Neuronal stem cell (in vitro differentiated cells): Measurements from ENCODE around the gene PTPN5.

Experiments
- DNase-seq: peaks from one replicate; pipeline ENCODE4 v3.0.0-alpha.2; 2013; ENCODE audit warnings: low spot score
- H2AFZ ChIP-seq: one replicate; pipeline ENCODE4 v1.6.1; 2013; ENCODE audit warnings: mild to moderate bottlenecking, low read length, inconsistent platforms
- H2AK5ac ChIP-seq: 2 replicates; pipeline ENCODE4 v1.6.1; 2013; ENCODE audit warnings: low read depth, mild to moderate bottlenecking, inconsistent platforms, low read length, moderate library complexity, mixed read lengths
- H2BK120ac ChIP-seq: 2 replicates; pipeline ENCODE4 v1.6.1; 2013; ENCODE audit warnings: low read depth, mild to moderate bottlenecking, inconsistent platforms, low read length, moderate library complexity, mixed read lengths
- H2BK12ac ChIP-seq: one replicate; pipeline ENCODE4 v1.6.1; 2013; ENCODE audit warnings: low read length, inconsistent platforms
- H2BK15ac ChIP-seq: 2 replicates; pipeline ENCODE4 v1.6.1; 2013; ENCODE audit warnings: mild to moderate bottlenecking, low read length, inconsistent platforms, mixed read lengths
- H2BK5ac ChIP-seq: one replicate; pipeline ENCODE4 v1.6.1; 2013; ENCODE audit warnings: inconsistent platforms, mild to moderate bottlenecking, low read length, moderate library complexity
- H3K14ac ChIP-seq: one replicate; pipeline ENCODE4 v1.6.1; 2013; ENCODE audit warnings: low read length, inconsistent platforms
- H3K18ac ChIP-seq: 2 replicates; pipeline ENCODE4 v1.6.1; 2013; ENCODE audit warnings: low read length, inconsistent platforms
- H3K23ac ChIP-seq: 2 replicates; pipeline ENCODE4 v1.6.1; 2013; ENCODE audit warnings: low read depth, mild to moderate bottlenecking, mixed read lengths, low read length, inconsistent platforms; ENCODE audit not compliant: poor library complexity
- H3K27ac ChIP-seq: replicated peaks from 3 replicates; pipeline ENCODE4 v1.5.1; 2013; ENCODE audit warnings: low read length, inconsistent platforms
- H3K27me3 ChIP-seq, 3 experiments: 2 replicates each; pipeline ENCODE4 v1.6.1; 2013; ENCODE audit warnings: low read length in 3 of 3, mild to moderate bottlenecking in 2 of 3, inconsistent platforms in 1 of 3, low read depth in 1 of 3, mixed read lengths in 1 of 3, moderate library complexity in 1 of 3; ENCODE audit not compliant: control insufficient read depth in 3 of 3, insufficient read depth in 3 of 3
- H3K36me3 ChIP-seq, 2 donors: replicated peaks in 1 of 2; 2 replicates each; pipeline ENCODE4 v1.6.1; 2013; ENCODE audit warnings: low read length in 2 of 2; ENCODE audit not compliant: control insufficient read depth in 2 of 2, insufficient read depth in 2 of 2
- H3K4ac ChIP-seq: 2 replicates; pipeline ENCODE4 v1.6.1; 2013; ENCODE audit warnings: inconsistent platforms, mild to moderate bottlenecking, low read length, moderate library complexity
- H3K4me1 ChIP-seq, 2 donors: 1 replicate in 1 of 2; 2 replicates in 1 of 2; pipeline ENCODE4 v1.6.1; 2013; ENCODE audit warnings: low read length in 2 of 2, low read depth in 1 of 2; ENCODE audit not compliant: control insufficient read depth in 2 of 2, insufficient read depth in 1 of 2
- H3K4me2 ChIP-seq: one replicate; pipeline ENCODE4 v1.6.1; 2013; ENCODE audit warnings: mild to moderate bottlenecking, low read length, inconsistent platforms; ENCODE audit not compliant: insufficient read depth, poor library complexity, severe bottlenecking
- H3K4me3 ChIP-seq, 2 donors: 2 replicates each; pipeline ENCODE4 v1.5.1; 2013; ENCODE audit warnings: low read length in 2 of 2, mild to moderate bottlenecking in 2 of 2, inconsistent platforms in 1 of 2, moderate library complexity in 1 of 2
- H3K79me1 ChIP-seq: one replicate; pipeline ENCODE4 v1.6.1; 2013; ENCODE audit warnings: low read depth, mild to moderate bottlenecking, inconsistent platforms, low read length, moderate library complexity
- H3K9ac ChIP-seq: one replicate; pipeline ENCODE4 v1.6.1; 2013; ENCODE audit warnings: mild to moderate bottlenecking, low read depth, low read length, inconsistent platforms; ENCODE audit not compliant: poor library complexity
- H3K9me3 ChIP-seq, 2 donors: replicated peaks in 1 of 2; 2 replicates each; pipeline versions ENCODE3 to v1.6.1; 2013; ENCODE audit warnings: low read length in 2 of 2, mild to moderate bottlenecking in 2 of 2, inconsistent platforms in 1 of 2, low read depth in 1 of 2, mixed read lengths in 1 of 2, moderate library complexity in 1 of 2; ENCODE audit not compliant: control insufficient read depth in 2 of 2, insufficient read depth in 1 of 2
- H4K8ac ChIP-seq: one replicate; pipeline ENCODE4 v1.6.1; 2013; ENCODE audit warnings: low read depth, mild to moderate bottlenecking, inconsistent platforms, low read length, moderate library complexity
- H4K91ac ChIP-seq: one replicate; pipeline ENCODE4 v1.6.1; 2013; ENCODE audit warnings: low read length, low read depth, mild to moderate bottlenecking, inconsistent platforms; ENCODE audit not compliant: poor library complexity
- WGBS, 2 donors: extraction: QIAGEN DNeasy Blood & Tissue Kit; methylation state at CpG; one replicate each; pipeline ENCODE4 v1.1.7; 2013; ENCODE audit warnings: missing lambda C conversion rate in 2 of 2, mixed read lengths in 1 of 2; ENCODE audit not compliant: insufficient read length in 2 of 2, insufficient replicate concordance in 1 of 2; ENCODE audit errors: extremely low coverage in 2 of 2; 5-methylcytosine and 5-hydroxymethylcytosine counted together

The PTPN5 gene

DNA sequence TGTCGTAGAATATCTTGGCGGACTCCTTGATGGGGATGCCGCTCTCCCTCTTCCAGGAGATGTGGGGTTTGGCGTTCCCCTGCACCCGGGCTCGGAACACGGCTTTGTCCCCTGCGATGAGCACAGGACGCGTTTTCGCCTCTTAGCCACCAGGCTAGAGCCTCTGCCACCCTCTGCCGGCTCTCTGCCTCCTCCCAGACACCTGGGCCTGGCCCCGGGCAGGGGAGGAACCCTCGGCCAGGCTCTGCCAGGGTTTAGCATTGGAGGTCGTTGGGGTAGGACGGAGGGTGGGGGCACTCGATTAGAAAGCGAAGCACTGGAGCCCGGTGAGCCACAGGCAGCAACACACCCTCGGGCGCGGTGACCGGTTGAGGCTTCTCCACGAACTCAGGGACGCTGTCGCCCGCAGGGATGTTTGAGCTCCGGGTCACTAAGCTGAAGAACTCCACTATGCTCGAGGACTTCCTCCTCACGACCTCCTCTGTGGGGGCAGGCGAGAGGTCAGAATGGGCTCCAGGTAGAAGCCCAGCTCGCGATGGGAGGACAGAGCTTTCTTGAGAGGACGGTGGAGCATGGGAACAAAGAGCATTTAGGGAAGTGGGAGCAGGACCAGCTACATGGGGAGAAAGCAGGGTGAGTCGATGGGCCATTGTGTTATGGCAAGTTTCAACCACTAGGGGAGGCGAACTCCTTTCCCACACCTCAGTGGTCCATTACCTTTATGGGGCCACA lies 69.9 kb downstream of the PTPN5 start:
- H3K18ac ChIP-seq = peak overlapping the region; percentile 50
- H3K14ac ChIP-seq = no peak overlapping the region
- no peak overlapping the region for H2AK5ac ChIP-seq
- H2BK15ac ChIP-seq = peak overlapping the region; percentile 35
- H3K4me1 ChIP-seq = peaks cover 4 to 14% of the 10 kb centered on the region in 2 donors
- H4K8ac ChIP-seq = no peak overlapping the region
- peak overlapping the region; percentile 84 for H3K4me2 ChIP-seq
- H2BK12ac ChIP-seq = peak overlapping the region; percentile 77
- H3K27me3 ChIP-seq = peaks cover 0 to 63% (median 0%) of the 10 kb centered on the region in 3 experiments
- no peak overlapping the region for H4K91ac ChIP-seq
- no peak overlapping the region for H3K4ac ChIP-seq
- H2BK5ac ChIP-seq = no peak overlapping the region
- peak overlapping the region; percentile 50 to 81 for H3K4me3 ChIP-seq
- H3K36me3 ChIP-seq = no peaks in the 10 kb centered on the region
- H3K9me3 ChIP-seq = no peaks in the 10 kb centered on the region
- H3K23ac ChIP-seq = no peak overlapping the region
- peak; percentile 66 for DNase-seq
- H2AFZ ChIP-seq = peak overlapping the region; percentile 98
- no peak overlapping the region for H3K27ac ChIP-seq
- H3K79me1 ChIP-seq = no peaks in the 10 kb centered on the region
- H3K9ac ChIP-seq = peak overlapping the region; percentile 81
- WGBS, 2 donors = no CpG with 5 or more reads among the region's 36 CpGs
- no peak overlapping the region for H2BK120ac ChIP-seq

DNA sequence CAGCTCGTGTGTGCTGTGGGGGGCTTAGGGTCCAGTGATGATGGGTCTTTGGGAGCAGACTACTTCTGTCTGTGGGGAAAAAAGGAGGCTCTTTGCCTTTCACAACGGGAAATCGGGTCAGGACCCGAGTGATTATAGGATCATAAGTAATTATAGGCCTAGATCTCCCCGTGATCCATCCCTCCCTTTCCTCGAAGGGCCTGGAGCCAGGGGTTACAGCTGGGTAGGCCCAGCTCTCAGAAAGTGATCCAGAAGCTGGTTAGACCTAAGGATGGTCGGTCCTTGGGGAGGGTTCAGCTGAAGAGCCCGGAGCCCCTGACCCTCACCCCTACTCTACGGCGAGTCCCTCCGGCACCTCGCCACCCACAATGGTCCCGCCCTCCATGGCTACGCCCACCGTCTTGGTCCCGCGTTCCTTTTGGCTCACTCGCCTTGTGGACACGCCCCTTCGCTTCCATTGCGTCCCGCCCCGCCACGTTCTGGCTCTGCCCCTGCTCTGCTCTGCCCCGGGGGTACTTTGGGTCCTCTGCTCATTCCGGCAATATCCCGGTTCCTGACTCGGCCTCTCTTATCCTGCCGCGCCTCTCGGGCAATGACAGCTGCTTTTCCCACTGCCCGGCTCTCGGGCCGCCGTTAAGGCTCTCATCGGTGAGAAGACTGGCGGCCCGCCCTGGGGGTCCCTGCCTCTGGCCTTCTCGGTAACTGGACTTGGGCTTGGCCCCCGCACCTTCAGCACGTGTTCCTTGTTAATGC lies 70.6 kb downstream of the PTPN5 start:
- Histone ChIP-seq H3K4me2 (peak overlapping the region; percentile 84), H3K9ac (peak overlapping the region; percentile 81), H2AFZ (peak overlapping the region; percentile 98), H3K18ac (peak overlapping the region; percentile 50), H2AK5ac (no peak overlapping the region), H3K27ac (no peak overlapping the region), H3K36me3 (no peaks in the 10 kb centered on the region), H3K23ac (peak overlapping the region; percentile 26), H3K4ac (no peak overlapping the region), H3K4me1 (peaks cover 4 to 9% of the 10 kb centered on the region in 2 donors), H2BK5ac (no peak overlapping the region), H4K8ac (no peak overlapping the region), H3K4me3 (peak overlapping the region; percentile 50 to 81), H2BK12ac (no peak overlapping the region), H2BK15ac (peak overlapping the region; percentile 35), H3K79me1 (no peaks in the 10 kb centered on the region), H2BK120ac (no peak overlapping the region), H3K14ac (no peak overlapping the region), H3K27me3 (peaks cover 0 to 69% (median 0%) of the 10 kb centered on the region in 3 experiments), H4K91ac (no peak overlapping the region), H3K9me3 (no peaks in the 10 kb centered on the region)
- peak; percentile 80 for DNase-seq
- no CpG with 5 or more reads among the region's 41 CpGs for WGBS, 2 donors

DNA sequence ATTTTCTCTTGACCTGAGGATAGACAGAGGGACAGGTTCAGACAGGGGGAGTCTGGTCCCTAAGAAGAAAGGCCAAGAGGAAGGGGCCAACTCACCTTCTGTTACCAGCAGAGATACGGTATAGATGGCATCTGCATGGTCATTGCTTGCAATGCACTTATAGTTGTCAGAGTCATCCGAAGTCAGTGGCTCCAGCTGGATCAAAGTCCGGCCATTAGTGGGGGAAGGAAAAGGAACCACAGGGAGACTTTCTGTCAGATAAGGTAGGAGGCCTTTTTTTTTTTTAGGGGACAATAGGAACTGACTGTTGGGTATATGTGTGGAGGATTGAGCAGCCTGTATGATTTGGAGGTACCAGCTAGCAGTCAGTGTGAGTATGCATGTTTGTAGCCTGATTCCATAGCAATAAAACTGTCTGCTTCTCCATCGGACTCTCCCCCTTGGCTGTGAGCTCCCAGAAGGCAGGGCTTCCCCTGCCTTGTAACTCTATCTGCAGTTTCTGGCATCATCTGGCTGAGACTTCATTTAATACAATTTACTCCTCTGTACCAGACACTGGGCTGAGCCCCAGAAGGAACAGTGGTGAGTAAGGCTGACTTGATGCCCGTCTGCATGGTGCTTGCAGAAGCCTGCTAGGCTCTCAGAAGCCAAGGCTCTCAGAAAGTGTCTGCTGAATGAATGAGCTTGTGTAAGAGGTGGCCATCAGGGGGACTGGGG lies 71.3 kb downstream of the PTPN5 start:
- no peak overlapping the region for H4K91ac ChIP-seq
- H3K4me3 ChIP-seq = no peak overlapping the region

More for the DNA sequence above, 71.3 kb downstream of the PTPN5 start:
- Histone ChIP-seq H3K27ac (no peak overlapping the region), H3K9me3 (no peaks in the 10 kb centered on the region), H3K4me1 (peaks cover 4 to 6% of the 10 kb centered on the region in 2 donors), H2AFZ (peak overlapping the region; percentile 98), H3K27me3 (peaks cover 0 to 76% (median 2%) of the 10 kb centered on the region in 3 experiments), H2BK5ac (no peak overlapping the region), H2BK15ac (no peak overlapping the region), H4K8ac (no peak overlapping the region), H3K4me2 (peak overlapping the region; percentile 84), H3K36me3 (no peaks in the 10 kb centered on the region), H3K79me1 (no peaks in the 10 kb centered on the region), H2BK120ac (no peak overlapping the region), H3K23ac (no peak overlapping the region), H3K9ac (no peak overlapping the region), H2BK12ac (no peak overlapping the region), H3K18ac (no peak overlapping the region), H3K14ac (no peak overlapping the region), H3K4ac (no peak overlapping the region), H2AK5ac (no peak overlapping the region)
- WGBS, 2 donors = no CpG with 5 or more reads among the region's 5 CpGs
- no peak for DNase-seq
